Mucosa of rectum (tissue), 2 donors: ENCODE measurements around the gene PRELID2.

Experiments used
- H3K27ac ChIP-seq, 2 donors: one replicate each; pipeline ENCODE4 v1.7.0; 2013; ENCODE audit warnings: inconsistent platforms in 2 of 2, low read depth in 2 of 2, low read length in 2 of 2
- H3K27me3 ChIP-seq, 2 donors: one replicate each; pipeline ENCODE4 v1.7.0; 2013; ENCODE audit warnings: low read length in 2 of 2; ENCODE audit not compliant: control insufficient read depth in 2 of 2, insufficient read depth in 2 of 2
- H3K36me3 ChIP-seq, 2 donors: one replicate each; pipeline ENCODE4 v1.7.0; 2013; ENCODE audit warnings: low read length in 2 of 2; ENCODE audit not compliant: control insufficient read depth in 2 of 2, insufficient read depth in 2 of 2
- H3K4me1 ChIP-seq, 2 donors: one replicate each; pipeline ENCODE4 v1.7.0; 2013; ENCODE audit warnings: low read length in 2 of 2, mild to moderate bottlenecking in 1 of 2; ENCODE audit not compliant: control insufficient read depth in 2 of 2, insufficient read depth in 2 of 2
- H3K4me3 ChIP-seq, 2 donors: one replicate each; pipeline ENCODE4 v1.7.0; 2013; ENCODE audit warnings: low read length in 2 of 2
- H3K9ac ChIP-seq, 2 donors: one replicate each; pipeline ENCODE4 v1.7.0; 2013; ENCODE audit warnings: low read length in 2 of 2, low read depth in 1 of 2, mild to moderate bottlenecking in 1 of 2
- H3K9me3 ChIP-seq, 2 donors: one replicate each; pipeline ENCODE4 v1.7.0; 2013; ENCODE audit warnings: low read length in 2 of 2; ENCODE audit not compliant: control insufficient read depth in 2 of 2
- donor health status: healthy.
- donor health status: Normal muscosa, but diverticular disease.

PRELID2 gene

DNA sequence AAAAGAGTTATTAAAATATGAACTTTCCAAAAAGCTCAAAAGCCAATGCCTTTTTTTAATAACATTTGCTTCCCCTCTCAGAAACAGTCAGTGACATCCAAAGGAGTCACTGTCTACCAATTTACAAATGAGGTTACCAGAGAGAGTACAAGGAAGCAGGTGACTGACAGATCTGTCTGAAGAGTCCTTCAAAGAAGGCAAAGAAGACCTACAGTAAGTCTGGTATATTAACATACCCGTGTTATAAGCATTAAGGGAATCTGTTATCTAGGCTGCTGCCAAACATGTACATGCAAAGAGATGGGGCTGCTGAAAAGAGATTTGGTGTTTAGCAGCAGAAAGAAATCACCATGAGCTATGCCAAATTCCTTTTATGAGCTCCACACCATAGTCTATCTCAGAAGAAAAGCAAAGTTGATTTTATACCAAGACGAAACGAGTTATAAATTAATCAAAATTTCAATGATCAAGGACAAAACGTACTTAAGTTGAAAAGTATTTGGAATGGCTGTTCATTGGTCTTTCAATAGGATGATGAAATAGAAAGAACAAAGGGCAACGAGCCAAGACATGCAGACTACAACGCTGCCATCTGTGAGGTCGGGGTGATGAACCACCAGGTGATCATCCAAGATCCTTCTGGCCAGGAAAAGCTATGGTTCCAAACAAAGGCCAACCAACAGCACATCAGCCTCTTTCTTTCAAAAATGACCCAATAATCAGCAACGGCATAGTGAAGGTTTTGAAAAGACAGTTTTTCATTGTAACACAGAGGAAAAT is 8.1 kb downstream of the PRELID2 start:
- no peaks in the 10 kb centered on the region for H3K27me3 ChIP-seq
- H3K9ac ChIP-seq, result no peak overlapping the region
- no peak overlapping the region for H3K27ac ChIP-seq
- H3K4me1 ChIP-seq, result peaks cover 11 to 12% of the 10 kb centered on the region in 2 donors
- no peaks in the 10 kb centered on the region for H3K9me3 ChIP-seq
- H3K36me3 ChIP-seq, result no peaks in the 10 kb centered on the region
- no peak overlapping the region for H3K4me3 ChIP-seq

DNA sequence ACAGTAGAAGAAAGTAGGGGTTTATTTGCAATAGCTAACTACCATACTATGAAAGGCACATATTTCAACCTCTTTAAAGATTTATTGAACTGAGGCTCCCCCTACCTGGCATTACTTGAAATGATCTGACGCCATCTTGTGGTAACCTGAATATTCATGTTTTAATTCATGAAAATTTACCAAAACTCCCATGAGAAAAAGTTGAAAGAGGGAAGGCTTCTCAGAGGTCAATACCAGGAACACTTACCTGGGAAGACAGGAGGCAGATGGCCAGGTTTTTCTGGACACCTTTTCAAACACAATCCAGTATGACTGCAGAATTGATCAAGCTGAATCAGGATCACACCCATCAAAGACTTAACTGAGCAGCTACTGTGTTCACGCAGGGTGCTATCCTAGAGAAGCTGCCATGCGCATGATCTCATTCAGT is 9.4 kb downstream of the PRELID2 start:
- Histone ChIP-seq H3K27ac (no peak overlapping the region), H3K4me3 (no peak overlapping the region), H3K27me3 (no peaks in the 10 kb centered on the region), H3K4me1 (peaks cover 5 to 12% of the 10 kb centered on the region in 2 donors), H3K9ac (no peak overlapping the region), H3K9me3 (no peaks in the 10 kb centered on the region), H3K36me3 (peaks cover 0 to 5% of the 10 kb centered on the region in 2 donors)

DNA sequence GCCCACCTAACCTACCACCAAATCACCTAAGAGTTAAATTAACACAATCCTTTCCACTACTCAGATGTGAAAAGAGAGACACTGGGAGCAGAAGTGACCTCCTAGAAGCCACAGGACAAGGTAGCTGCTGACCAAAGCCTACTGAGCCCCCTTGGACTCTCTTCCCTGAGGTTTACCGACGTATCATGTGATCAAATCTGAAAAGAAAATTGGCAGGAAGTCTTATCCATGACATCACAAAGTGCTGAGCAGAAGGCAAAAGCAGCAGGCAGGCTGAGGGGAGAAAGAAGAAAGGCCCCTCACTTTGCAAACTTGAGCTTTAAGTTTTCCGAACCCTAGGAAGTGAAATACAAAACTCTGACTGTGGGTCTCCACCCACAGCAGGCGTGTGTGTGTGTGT is 11.1 kb downstream of the PRELID2 start:
- H3K4me1 ChIP-seq, result peaks cover 3 to 4% of the 10 kb centered on the region in 2 donors

DNA sequence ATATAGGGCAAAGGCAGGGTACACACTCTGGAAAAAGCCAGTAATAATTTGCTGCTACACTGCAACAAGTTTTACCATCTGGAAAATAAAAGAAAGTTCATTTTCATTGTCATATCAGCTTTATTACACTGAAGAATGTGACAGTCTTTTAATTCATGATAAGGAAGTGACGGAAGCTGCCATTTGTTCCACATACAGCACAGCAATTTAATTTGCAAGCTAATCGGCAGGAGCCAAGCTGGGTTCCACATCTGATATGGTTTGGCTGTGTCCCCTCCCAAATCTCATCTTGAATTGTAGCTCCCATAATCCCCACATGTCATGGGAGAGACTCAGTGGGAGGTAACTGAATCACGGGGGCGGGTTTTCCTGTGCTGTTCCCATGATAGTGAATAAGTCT is 16.5 kb downstream of the PRELID2 start:
- H3K36me3 ChIP-seq, result peaks cover 9 to 26% of the 10 kb centered on the region in 2 donors
- H3K27ac ChIP-seq, result no peak overlapping the region
- no peaks in the 10 kb centered on the region for H3K9me3 ChIP-seq
- no peak overlapping the region for H3K9ac ChIP-seq
- H3K27me3 ChIP-seq, result no peaks in the 10 kb centered on the region
- H3K4me3 ChIP-seq, result no peak overlapping the region
- no peaks in the 10 kb centered on the region for H3K4me1 ChIP-seq

More for the DNA sequence above, 11.1 kb downstream of the PRELID2 start:
- H3K27me3 ChIP-seq, result no peaks in the 10 kb centered on the region
- no peak overlapping the region for H3K27ac ChIP-seq
- H3K4me3 ChIP-seq, result no peak overlapping the region
- no peak overlapping the region for H3K9ac ChIP-seq
- peaks cover 3 to 9% of the 10 kb centered on the region in 2 donors for H3K36me3 ChIP-seq
- no peaks in the 10 kb centered on the region for H3K9me3 ChIP-seq

DNA sequence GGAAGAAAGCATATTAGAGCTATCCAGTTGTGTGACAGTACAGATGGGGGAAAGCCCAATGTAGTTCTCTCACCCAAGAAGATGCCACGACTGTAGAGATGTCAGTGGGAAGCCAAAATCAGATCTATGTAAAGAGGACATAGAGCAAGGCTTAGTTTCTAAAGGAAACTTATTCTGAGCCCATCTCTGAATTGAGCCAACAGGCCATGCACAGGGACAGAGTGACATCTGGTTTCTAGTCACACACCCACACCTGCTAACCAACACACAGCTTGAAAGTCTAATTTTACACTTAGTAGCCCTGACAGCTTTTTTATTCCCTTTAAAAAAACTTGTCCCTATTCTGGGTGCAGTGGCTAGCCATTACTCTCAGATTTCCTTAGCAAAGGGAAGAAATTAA is 22.3 kb downstream of the PRELID2 start:
- no peaks in the 10 kb centered on the region for H3K4me1 ChIP-seq
- no peak overlapping the region for H3K4me3 ChIP-seq
- peaks cover 17 to 26% of the 10 kb centered on the region in 2 donors for H3K36me3 ChIP-seq
- no peaks in the 10 kb centered on the region for H3K9me3 ChIP-seq
- no peaks in the 10 kb centered on the region for H3K27me3 ChIP-seq
- no peak overlapping the region for H3K27ac ChIP-seq
- H3K9ac ChIP-seq, result no peak overlapping the region

DNA sequence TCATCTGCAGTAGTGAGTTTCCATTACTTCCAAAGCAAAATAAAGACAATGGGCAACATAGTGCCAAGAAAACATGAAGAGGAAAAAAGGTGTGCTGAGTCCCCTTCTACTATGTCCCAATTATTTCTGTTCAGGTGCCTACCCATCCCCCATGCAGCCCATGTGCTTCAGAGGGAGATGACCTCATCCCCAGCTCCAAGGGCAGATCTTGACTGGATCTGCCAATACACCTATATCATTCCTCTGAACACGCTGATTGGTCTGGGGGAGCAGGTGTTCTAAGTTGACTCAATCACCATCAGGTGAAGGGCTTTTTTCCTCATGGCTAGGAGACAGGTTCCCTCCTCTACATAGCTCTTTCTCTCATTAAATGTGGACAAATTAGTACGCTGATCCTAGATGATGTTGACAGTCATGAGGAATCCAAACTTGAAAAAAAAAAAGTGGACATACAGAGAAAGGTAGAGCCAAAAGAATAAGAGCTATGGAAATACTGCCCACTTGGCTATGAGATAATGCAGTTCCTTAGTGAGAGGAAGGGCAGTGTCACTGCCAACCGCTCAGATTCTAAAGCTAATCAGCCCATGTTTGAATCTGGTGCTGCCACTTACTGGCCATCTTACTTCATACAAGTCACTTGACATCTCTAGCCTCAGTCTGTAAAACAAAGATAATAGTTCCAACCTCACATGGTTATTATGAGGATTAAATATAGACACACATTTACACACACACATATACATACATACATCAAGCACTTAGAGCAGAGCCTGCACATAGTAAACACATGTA is 23.1 kb downstream of the PRELID2 start:
- Histone ChIP-seq H3K9ac (no peak overlapping the region), H3K27ac (no peak overlapping the region), H3K4me1 (no peaks in the 10 kb centered on the region), H3K4me3 (no peak overlapping the region), H3K27me3 (no peaks in the 10 kb centered on the region), H3K9me3 (no peaks in the 10 kb centered on the region), H3K36me3 (peaks cover 17 to 26% of the 10 kb centered on the region in 2 donors)

DNA sequence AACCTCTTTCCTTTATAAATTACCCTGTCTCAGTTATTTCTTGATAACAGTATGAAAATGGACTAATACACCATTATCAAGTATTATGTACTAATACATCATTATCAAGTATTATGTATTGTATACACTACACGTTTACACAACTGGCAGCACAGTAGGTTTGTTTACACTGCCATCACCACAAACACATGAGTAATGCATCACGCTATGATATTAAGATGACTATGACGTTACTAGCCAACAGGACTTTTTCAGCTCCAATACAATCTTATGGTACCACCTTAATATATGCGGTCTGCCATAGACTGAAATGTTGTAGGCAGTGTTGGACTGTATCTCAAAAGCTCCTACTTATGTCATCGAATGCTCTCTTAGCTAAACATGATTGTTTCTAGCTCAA is 28.2 kb downstream of the PRELID2 start:
- Histone ChIP-seq H3K36me3 (peaks cover 20 to 30% of the 10 kb centered on the region in 2 donors), H3K27me3 (no peaks in the 10 kb centered on the region), H3K4me3 (no peak overlapping the region), H3K9me3 (no peaks in the 10 kb centered on the region), H3K4me1 (no peaks in the 10 kb centered on the region), H3K9ac (no peak overlapping the region), H3K27ac (no peak overlapping the region)

DNA sequence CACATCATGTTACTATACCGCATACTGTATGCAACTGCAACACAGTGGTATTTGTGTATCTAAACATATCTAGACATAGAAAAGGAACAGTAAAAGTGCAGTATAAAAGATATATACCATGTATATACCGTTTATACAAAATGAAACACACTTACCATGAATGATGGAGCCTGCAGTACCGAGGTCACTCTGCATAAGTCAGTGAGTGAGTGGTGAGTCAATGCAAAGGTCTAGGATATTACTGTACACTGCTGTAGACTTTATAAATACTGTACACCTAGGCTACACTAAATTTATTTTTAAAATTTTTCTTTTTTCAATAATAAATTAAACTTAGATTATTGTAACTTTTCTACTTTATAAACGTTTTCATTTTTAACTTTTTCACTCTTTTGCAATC is 29.3 kb downstream of the PRELID2 start:
- Histone ChIP-seq H3K36me3 (peaks cover 22 to 28% of the 10 kb centered on the region in 2 donors), H3K4me3 (no peak overlapping the region), H3K9ac (no peak overlapping the region), H3K4me1 (no peaks in the 10 kb centered on the region), H3K27ac (no peak overlapping the region), H3K9me3 (no peaks in the 10 kb centered on the region), H3K27me3 (no peaks in the 10 kb centered on the region)

DNA sequence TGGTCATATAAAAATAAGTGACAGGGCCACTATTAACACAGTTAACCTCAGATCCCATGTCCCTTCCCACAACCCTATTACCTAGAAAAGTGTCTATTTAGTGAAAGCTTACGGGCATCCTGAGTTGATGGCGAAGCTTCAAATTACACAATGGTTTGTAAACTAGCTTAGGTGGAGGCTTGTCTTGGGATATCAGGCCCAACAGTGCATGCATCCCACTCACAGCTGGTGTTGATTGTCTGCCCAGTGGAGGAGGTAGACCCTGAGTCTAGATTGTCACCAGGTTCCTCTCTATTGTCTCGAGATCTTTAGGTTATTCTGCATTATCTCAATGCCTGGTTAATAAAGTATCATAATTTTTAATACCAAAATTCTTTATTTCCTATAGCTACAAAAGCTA is 30.4 kb downstream of the PRELID2 start:
- peaks cover 16 to 24% of the 10 kb centered on the region in 2 donors for H3K36me3 ChIP-seq
- H3K27me3 ChIP-seq, result no peaks in the 10 kb centered on the region
- H3K4me3 ChIP-seq, result no peak overlapping the region
- no peak overlapping the region for H3K9ac ChIP-seq
- no peaks in the 10 kb centered on the region for H3K4me1 ChIP-seq
- H3K9me3 ChIP-seq, result no peaks in the 10 kb centered on the region
- no peak overlapping the region for H3K27ac ChIP-seq
